T-cell (primary cell): Measurements from ENCODE around the gene ELN. TPM values are rescaled to one million over a fixed set of nuclear protein-coding genes. Genes with fewer than 3 reads are reported as not detected.

Experiments used
- ATAC-seq, 4 experiments: fragments of 200-7000 bp in 3 of 4; fragments of 150-1000 bp in 1 of 4; cut with Tn5 transposase; replicated peaks in 1 of 4; 1 replicate in 3 of 4; 2 replicates in 1 of 4; pipeline ENCODE4 v1.10.0; 2021; ENCODE audit warnings: moderate library complexity in 3 of 4, mild to moderate bottlenecking in 2 of 4, moderate number of reproducible peaks in 1 of 4
- CTCF ChIA-PET, 2 donors: fragments of 300-600 bp; sonication (Branson Sonifier 250); formaldehyde crosslinking; loops; one replicate each; lab custom pipeline; 2022; ENCODE audit warnings: antibody characterized with exemption in 2 of 2; lab: Charles Lee
- POLR2A ChIA-PET, 2 donors: fragments of 300-600 bp; sonication (Branson Sonifier 250); formaldehyde crosslinking; loops; one replicate each; lab custom pipeline; 2022; ENCODE audit warnings: antibody characterized with exemption in 2 of 2; lab: Charles Lee
- DNase-seq, 35 experiments: peaks; one replicate each; pipeline versions ENCODE4 v3.0.0 to v3.0.0-alpha.2; 2013 to 2023
- H3K27ac ChIP-seq: one replicate; pipeline ENCODE4 v1.5.1; 2013; ENCODE audit warnings: low read length
- H3K27me3 ChIP-seq, 2 experiments: replicated peaks in 1 of 2; 1 replicate in 1 of 2; 2 replicates in 1 of 2; pipeline versions ENCODE4 v1.6.1 to v1.7.0; 2013; ENCODE audit warnings: low read length in 1 of 2, mixed read lengths in 1 of 2; ENCODE audit not compliant: control insufficient read depth in 2 of 2, insufficient read depth in 2 of 2; ENCODE audit errors: extremely low read depth in 1 of 2
- H3K36me3 ChIP-seq, 2 donors: 1 replicate in 1 of 2; 2 replicates in 1 of 2; pipeline versions ENCODE4 v1.6.1 to v1.7.0; 2013; ENCODE audit warnings: low read length in 1 of 2; ENCODE audit not compliant: control insufficient read depth in 2 of 2, insufficient read depth in 1 of 2; ENCODE audit errors: extremely low read depth in 1 of 2
- H3K4me1 ChIP-seq, 2 experiments: 1 replicate in 1 of 2; 2 replicates in 1 of 2; pipeline versions ENCODE4 v1.6.1 to v1.7.0; 2013; ENCODE audit warnings: low read length in 2 of 2, mixed read lengths in 1 of 2; ENCODE audit not compliant: insufficient read depth in 2 of 2, control insufficient read depth in 1 of 2; ENCODE audit errors: extremely low read depth in 1 of 2
- H3K4me3 ChIP-seq, 2 donors: 1 replicate in 1 of 2; 2 replicates in 1 of 2; pipeline versions ENCODE4 v1.5.1 to v1.7.0; 2013; ENCODE audit warnings: mild to moderate bottlenecking in 2 of 2, low read length in 1 of 2, moderate library complexity in 1 of 2; ENCODE audit not compliant: control insufficient read depth in 1 of 2; ENCODE audit errors: extremely low read depth in 1 of 2
- H3K9me3 ChIP-seq: 2 replicates; pipeline ENCODE4 v1.7.0; 2013
- H3K27ac Mint-ChIP-seq, 2 donors: one replicate each; pipeline ENCODE4 v1.8.0; 2020 to 2021; ENCODE audit warnings: mild to moderate bottlenecking in 2 of 2, mixed read lengths in 2 of 2
- H3K27me3 Mint-ChIP-seq, 2 donors: one replicate each; pipeline ENCODE4 v1.8.0; 2021 to 2022; ENCODE audit warnings: mixed read lengths in 2 of 2
- H3K36me3 Mint-ChIP-seq: one replicate; pipeline ENCODE4 v1.8.0; 2021; ENCODE audit warnings: mixed read lengths
- H3K4me1 Mint-ChIP-seq, 3 donors: one replicate each; pipeline ENCODE4 v1.8.0; 2020 to 2022; ENCODE audit warnings: mixed read lengths in 3 of 3, mild to moderate bottlenecking in 1 of 3
- H3K4me3 Mint-ChIP-seq, 3 donors: one replicate each; pipeline ENCODE4 v1.8.0; 2020 to 2022; ENCODE audit warnings: mild to moderate bottlenecking in 3 of 3, mixed read lengths in 3 of 3, moderate library complexity in 3 of 3
- H3K9me3 Mint-ChIP-seq, 3 donors: one replicate each; pipeline ENCODE4 v1.8.0; 2020 to 2022; ENCODE audit warnings: mixed read lengths in 3 of 3
- WGBS: methylation state at CpG from one replicate; pipeline ENCODE4 v1.1.5; 2013; ENCODE audit warnings: missing lambda C conversion rate; ENCODE audit not compliant: insufficient coverage; 5-methylcytosine and 5-hydroxymethylcytosine counted together
- total RNA-seq, 35 experiments: library from RNA in 6 of 35; stranded (reverse) in 6 of 35; fragments of 120-200 nt in 1 of 35; gene quantifications; one replicate each; pipeline versions ENCODE4 v1.2.1 to v1.2.4 and lab custom pipeline; 2013 to 2026

ELN gene
- total RNA-seq, 5 donors from 2014 or later (not counting 1 experiment from before 2014, with no cell fraction given): 0.22 to 0.56 (median 0.44) TPM; not detected in 2

DNA sequence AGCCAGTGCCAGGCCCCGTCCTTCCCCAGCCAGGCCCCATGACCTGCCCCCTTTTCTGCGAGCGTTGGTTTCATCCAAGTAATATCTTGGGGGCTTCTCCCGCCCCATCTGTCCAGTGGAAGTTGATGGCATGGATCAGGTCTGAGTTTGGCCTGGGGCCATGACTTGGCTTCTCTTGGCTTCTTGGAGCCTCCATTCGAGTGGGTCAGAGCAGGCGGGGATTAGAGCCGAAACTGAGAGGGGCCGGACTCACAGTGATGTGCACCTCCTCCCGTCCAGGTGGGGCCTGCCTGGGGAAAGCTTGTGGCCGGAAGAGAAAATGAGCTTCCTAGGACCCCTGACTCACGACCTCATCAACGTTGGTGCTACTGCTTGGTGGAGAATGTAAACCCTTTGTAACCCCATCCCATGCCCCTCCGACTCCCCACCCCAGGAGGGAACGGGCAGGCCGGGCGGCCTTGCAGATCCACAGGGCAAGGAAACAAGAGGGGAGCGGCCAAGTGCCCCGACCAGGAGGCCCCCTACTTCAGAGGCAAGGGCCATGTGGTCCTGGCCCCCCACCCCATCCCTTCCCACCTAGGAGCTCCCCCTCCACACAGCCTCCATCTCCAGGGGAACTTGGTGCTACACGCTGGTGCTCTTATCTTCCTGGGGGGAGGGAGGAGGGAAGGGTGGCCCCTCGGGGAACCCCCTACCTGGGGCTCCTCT, 40.6 kb downstream of the ELN start:
- 97% methylated on average over 10 of the region's 20 CpGs for WGBS
- Mint-ChIP-seq H3K27ac (no peak overlapping the region), H3K27me3 (no peaks in the 10 kb centered on the region), H3K36me3 (no peaks in the 10 kb centered on the region), H3K4me3 (no peak overlapping the region), H3K9me3 (no peaks in the 10 kb centered on the region), H3K4me1 (no peaks in the 10 kb centered on the region)
- ChIA-PET POLR2A (interaction anchor here in 1 of 2 donors (0.5 to 0.6 kb wide), 2 partner anchors 653 to 927 kb away, joined by 3 to 4 read pairs; no protein-coding TSS in a partner anchor), CTCF (interaction anchor here (1.8 to 2.2 kb wide), 2 partner anchors 332 kb away, joined by 6 to 7 read pairs; no protein-coding TSS in a partner anchor)
- Histone ChIP-seq H3K4me1 (peaks cover 0 to 2% of the 10 kb centered on the region in 2 experiments), H3K36me3 (no peaks in the 10 kb centered on the region), H3K9me3 (no peaks in the 10 kb centered on the region), H3K27me3 (peaks cover 0 to 7% of the 10 kb centered on the region in 2 experiments), H3K27ac (no peak overlapping the region), H3K4me3 (no peak overlapping the region)
- ATAC-seq (no peak), DNase-seq (no peak)

DNA sequence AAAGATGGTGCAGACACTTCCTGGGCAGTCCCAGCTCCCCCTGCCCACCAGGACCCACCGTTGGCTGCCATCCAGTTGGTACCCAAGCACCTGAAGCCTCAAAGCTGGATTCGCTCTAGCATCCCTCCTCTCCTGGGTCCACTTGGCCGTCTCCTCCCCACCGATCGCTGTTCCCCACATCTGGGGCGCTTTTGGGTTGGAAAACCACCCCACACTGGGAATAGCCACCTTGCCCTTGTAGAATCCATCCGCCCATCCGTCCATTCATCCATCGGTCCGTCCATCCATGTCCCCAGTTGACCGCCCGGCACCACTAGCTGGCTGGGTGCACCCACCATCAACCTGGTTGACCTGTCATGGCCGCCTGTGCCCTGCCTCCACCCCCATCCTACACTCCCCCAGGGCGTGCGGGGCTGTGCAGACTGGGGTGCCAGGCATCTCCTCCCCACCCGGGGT, 41.1 kb downstream of the ELN start:
- ChIA-PET POLR2A (interaction anchor here in 1 of 2 donors (0.6 kb wide), 1 partner anchor 653 kb away, joined by 3 read pairs; no protein-coding TSS in a partner anchor), CTCF (interaction anchor here (0.6 to 2.2 kb wide), 4 partner anchors 52 to 333 kb away, joined by 3 to 7 read pairs (median 5); no protein-coding TSS in a partner anchor)
- Mint-ChIP-seq H3K27ac (no peak overlapping the region), H3K36me3 (no peaks in the 10 kb centered on the region), H3K4me1 (no peaks in the 10 kb centered on the region), H3K9me3 (no peaks in the 10 kb centered on the region), H3K4me3 (no peak overlapping the region), H3K27me3 (no peaks in the 10 kb centered on the region)
- DNase-seq: no peak
- no peak for ATAC-seq
- Histone ChIP-seq H3K27ac (no peak overlapping the region), H3K4me1 (peaks cover 0 to 2% of the 10 kb centered on the region in 2 experiments), H3K27me3 (peaks cover 0 to 7% of the 10 kb centered on the region in 2 experiments), H3K9me3 (no peaks in the 10 kb centered on the region), H3K36me3 (no peaks in the 10 kb centered on the region), H3K4me3 (no peak overlapping the region)
- WGBS: 90% methylated on average over 14 of the region's 16 CpGs

DNA sequence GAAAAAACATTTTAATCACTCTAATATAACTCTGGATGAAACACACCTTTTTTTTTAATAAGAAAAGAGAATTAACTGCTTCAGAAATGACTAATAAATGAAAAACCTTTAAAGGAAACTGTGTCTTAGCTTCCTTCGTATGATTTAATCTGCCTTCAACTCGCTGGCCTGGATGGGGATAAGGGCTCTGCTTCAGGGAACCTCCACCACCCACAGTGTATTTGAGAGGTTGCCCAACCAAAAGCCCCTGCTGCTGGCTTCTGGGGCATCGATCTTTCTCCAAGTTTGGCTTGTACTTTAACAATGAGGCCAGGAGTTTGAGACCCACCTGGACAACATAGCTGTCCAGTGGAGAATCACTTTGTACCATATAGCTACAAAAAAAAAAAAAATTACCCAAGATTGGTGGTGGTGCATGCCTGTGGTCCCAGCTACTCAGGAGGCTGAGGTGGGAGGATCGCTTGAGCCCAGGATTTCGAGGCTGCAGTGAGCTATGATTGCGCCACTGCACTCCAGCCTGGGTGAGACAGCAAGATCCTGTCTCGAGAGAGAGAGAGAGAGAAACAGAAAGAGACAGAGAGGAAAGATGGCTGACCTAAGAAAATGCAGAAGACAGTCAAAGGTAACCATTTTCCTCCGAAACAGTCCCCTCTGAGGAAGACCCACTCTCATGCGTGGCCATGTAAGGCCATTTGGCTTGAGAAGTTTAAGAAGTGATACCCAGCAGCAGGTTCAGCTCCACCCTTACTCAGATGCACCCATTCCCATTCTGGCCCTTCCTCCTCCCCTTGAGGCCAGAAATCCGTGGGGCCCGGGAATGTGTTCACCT, 42.0 kb downstream of the ELN start:
- H3K9me3 ChIP-seq: no peaks in the 10 kb centered on the region
- H3K27me3 ChIP-seq: peaks cover 0 to 7% of the 10 kb centered on the region in 2 experiments
- H3K27me3 Mint-ChIP-seq: no peaks in the 10 kb centered on the region
- no peaks in the 10 kb centered on the region for H3K36me3 Mint-ChIP-seq
- no peak overlapping the region for H3K4me3 ChIP-seq
- no peak overlapping the region for H3K4me3 Mint-ChIP-seq
- H3K4me1 Mint-ChIP-seq: no peaks in the 10 kb centered on the region
- no peaks in the 10 kb centered on the region for H3K9me3 Mint-ChIP-seq
- peaks cover 0 to 2% of the 10 kb centered on the region in 2 experiments for H3K4me1 ChIP-seq
- POLR2A ChIA-PET: no interaction called here
- ATAC-seq: no peak
- no peak overlapping the region for H3K27ac ChIP-seq
- CTCF ChIA-PET: interaction anchor here (0.5 to 2.2 kb wide), 6 partner anchors 13 to 332 kb away, joined by 3 to 7 read pairs (median 4); no protein-coding TSS in a partner anchor
- no peak overlapping the region for H3K27ac Mint-ChIP-seq
- H3K36me3 ChIP-seq: no peaks in the 10 kb centered on the region
- no peak for DNase-seq
- WGBS: 85% methylated on average over 6 of the region's 11 CpGs

DNA sequence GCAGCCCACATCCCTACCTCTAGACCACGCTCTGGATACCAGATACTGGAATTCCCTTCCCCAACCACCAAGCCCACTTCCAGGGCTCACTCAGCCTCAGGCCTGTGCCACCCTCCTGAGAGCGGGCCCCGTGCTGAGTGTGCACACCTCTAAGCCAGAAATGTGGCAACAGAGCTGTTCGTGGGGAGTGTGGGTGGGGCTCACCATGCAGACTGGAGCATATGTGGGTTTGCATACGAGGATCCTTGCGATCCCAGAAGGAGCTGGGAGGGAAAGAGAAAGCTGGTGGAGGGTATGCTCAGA, 42.6 kb downstream of the ELN start:
- Mint-ChIP-seq H3K27me3 (no peaks in the 10 kb centered on the region), H3K36me3 (no peaks in the 10 kb centered on the region), H3K4me1 (no peaks in the 10 kb centered on the region), H3K27ac (no peak overlapping the region), H3K9me3 (no peaks in the 10 kb centered on the region), H3K4me3 (no peak overlapping the region)
- 59% methylated on average over 3 of the region's 6 CpGs for WGBS
- DNase-seq (no peak), ATAC-seq (no peak)
- Histone ChIP-seq H3K27me3 (peaks cover 0 to 7% of the 10 kb centered on the region in 2 experiments), H3K4me3 (no peak overlapping the region), H3K4me1 (peaks cover 0 to 2% of the 10 kb centered on the region in 2 experiments), H3K27ac (no peak overlapping the region), H3K36me3 (no peaks in the 10 kb centered on the region), H3K9me3 (no peaks in the 10 kb centered on the region)
- CTCF ChIA-PET: interaction anchor here (0.5 to 1.4 kb wide), 4 partner anchors 12 to 107 kb away, joined by 3 to 7 read pairs (median 4); no protein-coding TSS in a partner anchor
- POLR2A ChIA-PET: no interaction called here

DNA sequence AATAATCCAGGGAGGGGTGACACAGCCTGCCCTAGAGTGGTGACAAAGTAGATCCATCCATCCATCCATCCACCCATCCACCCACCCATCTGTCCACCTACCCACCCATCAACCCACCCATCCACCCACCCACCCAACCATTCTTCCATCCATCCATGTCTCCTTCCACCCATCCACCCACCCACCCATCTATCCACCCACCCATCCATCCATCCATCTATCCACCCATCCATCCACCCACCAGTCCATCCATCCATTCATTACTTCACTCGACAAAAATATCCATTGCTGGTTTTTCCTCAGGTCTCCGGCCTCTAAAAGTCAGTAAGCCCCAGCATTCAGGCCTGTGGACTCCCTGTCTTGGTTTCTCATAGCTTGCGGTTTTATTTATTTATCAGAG, 43.1 kb downstream of the ELN start:
- Mint-ChIP-seq H3K27ac (no peak overlapping the region), H3K36me3 (no peaks in the 10 kb centered on the region), H3K4me1 (no peaks in the 10 kb centered on the region), H3K27me3 (no peaks in the 10 kb centered on the region), H3K9me3 (no peaks in the 10 kb centered on the region), H3K4me3 (no peak overlapping the region)
- H3K9me3 ChIP-seq: no peaks in the 10 kb centered on the region
- ATAC-seq (no peak), DNase-seq (no peak)
- ChIA-PET POLR2A (interaction anchor here in 1 of 2 donors (0.5 kb wide), 1 partner anchor 116 kb away, joined by 9 read pairs; no protein-coding TSS in a partner anchor), CTCF (interaction anchor here (0.5 to 1.4 kb wide), 4 partner anchors 18 to 106 kb away, joined by 3 to 7 read pairs (median 3); no protein-coding TSS in a partner anchor)
- no peak overlapping the region for H3K27ac ChIP-seq
- peaks cover 0 to 7% of the 10 kb centered on the region in 2 experiments for H3K27me3 ChIP-seq
- WGBS: 87% methylated on average over 3 of the region's 3 CpGs
- H3K4me3 ChIP-seq: no peak overlapping the region
- H3K36me3 ChIP-seq: no peaks in the 10 kb centered on the region
- H3K4me1 ChIP-seq: peaks cover 0 to 2% of the 10 kb centered on the region in 2 experiments

DNA sequence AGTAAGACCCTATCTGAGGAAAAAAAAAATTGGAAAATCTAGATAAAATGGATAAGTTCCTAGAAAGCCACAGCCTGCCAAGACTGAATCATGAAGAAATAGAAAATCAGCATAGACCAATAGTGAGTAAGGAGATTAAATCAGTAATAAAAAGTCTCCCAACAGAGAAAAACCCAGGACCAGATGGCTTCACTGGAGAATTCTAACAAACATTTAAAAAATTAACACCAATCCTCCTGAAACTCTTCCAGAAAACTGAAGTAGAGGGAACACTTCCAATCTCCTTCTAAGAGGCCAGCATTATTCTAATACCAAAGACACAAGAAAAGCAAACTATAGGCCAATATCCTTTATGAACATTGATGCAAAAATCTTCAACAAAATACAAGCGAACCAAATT, 46.8 kb downstream of the ELN start:
- Mint-ChIP-seq H3K36me3 (no peaks in the 10 kb centered on the region), H3K4me1 (no peaks in the 10 kb centered on the region), H3K27me3 (no peaks in the 10 kb centered on the region), H3K4me3 (no peak overlapping the region), H3K9me3 (no peaks in the 10 kb centered on the region), H3K27ac (no peak overlapping the region)
- Histone ChIP-seq H3K9me3 (no peaks in the 10 kb centered on the region), H3K27ac (no peak overlapping the region), H3K27me3 (no peaks in the 10 kb centered on the region), H3K36me3 (no peaks in the 10 kb centered on the region), H3K4me1 (no peaks in the 10 kb centered on the region), H3K4me3 (no peak overlapping the region)
- ChIA-PET CTCF (no interaction called here), POLR2A (no interaction called here)
- DNase-seq (no peak), ATAC-seq (no peak)
- no CpG with 5 or more reads among the region's 1 CpG for WGBS
